Measurements from ENCODE around the gene SDC3. TPM values are rescaled to one million over a fixed set of nuclear protein-coding genes. Genes with fewer than 3 reads are reported as not detected.
A peak's percentile ranks its signal among the peaks of the same experiment; 100 is the strongest.

Gene SDC3
- total and polyA plus RNA-seq, 2 donors (not counting 1 experiment from before 2014, with no cell fraction given): 13.7 to 32.9 TPM

GRCh38 chr1:30901798-30902581 lies 6.6 kb downstream of the SDC3 start:
- H3K4me2 ChIP-seq (ENCODE audit: extremely low read depth, insufficient read depth, low read length): no peak overlapping the region
- TF ChIP-seq EZH2 (IDR thresholded peaks at IDR 0.05; ENCODE audit: low read length, missing control alignments): no peak
- TF ChIP-seq CTCF (conservative IDR thresholded peaks at IDR 0.05 in 1 of 2, IDR thresholded peaks at IDR 0.05 in 1 of 2; ENCODE audit: low read depth in 1 of 2, low read length in 2 of 2): no peak
- peak in 1 of 2 donors; percentile 27 for DNase-seq (ENCODE audit: low read depth in 2 of 2)
- H2AFZ ChIP-seq (ENCODE audit: low read length): no peak overlapping the region
- peak overlapping the region; percentile 54 for H3K27ac ChIP-seq (ENCODE audit: insufficient read depth, low read length)
- H3K27me3 ChIP-seq (ENCODE audit: control insufficient read depth, insufficient read depth, low read length): no peaks in the 10 kb centered on the region
- H3K79me2 ChIP-seq (ENCODE audit: control insufficient read depth, insufficient read depth, low read length): no peaks in the 10 kb centered on the region
- H3K36me3 ChIP-seq (ENCODE audit: control insufficient read depth, insufficient read depth, low read length): peaks cover 2% of the 10 kb centered on the region
- H4K20me1 ChIP-seq (ENCODE audit: control insufficient read depth, extremely low read depth, insufficient read depth, low read length): no peaks in the 10 kb centered on the region
- no peak overlapping the region for H3K9ac ChIP-seq (ENCODE audit: insufficient read depth, low read length)
- peaks cover 19% of the 10 kb centered on the region for H3K4me1 ChIP-seq (ENCODE audit: control insufficient read depth, extremely low read depth, insufficient read depth, low read length)
- no peak overlapping the region for H3K4me3 ChIP-seq (replicated peaks in 1 of 4; ENCODE audit: control extremely low read depth in 1 of 4, insufficient read depth in 1 of 4, low read depth in 3 of 4, low read length in 4 of 4)
- no peaks in the 10 kb centered on the region for H3K9me3 ChIP-seq (ENCODE audit: control insufficient read depth, insufficient read depth, low read depth, low read length)

- H4K20me1 ChIP-seq (ENCODE audit: control insufficient read depth, extremely low read depth, insufficient read depth, low read length): no peaks in the 10 kb centered on the region
- peaks cover 19% of the 10 kb centered on the region for H3K4me1 ChIP-seq (ENCODE audit: control insufficient read depth, extremely low read depth, insufficient read depth, low read length)
- H3K4me2 ChIP-seq (ENCODE audit: extremely low read depth, insufficient read depth, low read length): no peak overlapping the region
- no peak for DNase-seq (ENCODE audit: low read depth in 2 of 2)
- no peak overlapping the region for H3K9ac ChIP-seq (ENCODE audit: insufficient read depth, low read length)
- H3K27me3 ChIP-seq (ENCODE audit: control insufficient read depth, insufficient read depth, low read length): no peaks in the 10 kb centered on the region
- H3K79me2 ChIP-seq (ENCODE audit: control insufficient read depth, insufficient read depth, low read length): no peaks in the 10 kb centered on the region
- H2AFZ ChIP-seq (ENCODE audit: low read length): no peak overlapping the region
- H3K4me3 ChIP-seq (replicated peaks in 1 of 4; ENCODE audit: control extremely low read depth in 1 of 4, insufficient read depth in 1 of 4, low read depth in 3 of 4, low read length in 4 of 4): no peak overlapping the region
- H3K27ac ChIP-seq (ENCODE audit: insufficient read depth, low read length): no peak overlapping the region
- H3K9me3 ChIP-seq (ENCODE audit: control insufficient read depth, insufficient read depth, low read depth, low read length): no peaks in the 10 kb centered on the region
- TF ChIP-seq EZH2 (IDR thresholded peaks at IDR 0.05; ENCODE audit: low read length, missing control alignments) (no peak), CTCF (conservative IDR thresholded peaks at IDR 0.05 in 1 of 2, IDR thresholded peaks at IDR 0.05 in 1 of 2; ENCODE audit: low read depth in 1 of 2, low read length in 2 of 2) (no peak)
- peaks cover 2% of the 10 kb centered on the region for H3K36me3 ChIP-seq (ENCODE audit: control insufficient read depth, insufficient read depth, low read length)
Measured at GRCh38 chr1:30900931-30901560, 7.5 kb downstream of the SDC3 start.

GRCh38 chr1:30900486-30900885 lies 8.1 kb downstream of the SDC3 start:
- peaks cover 2% of the 10 kb centered on the region for H3K36me3 ChIP-seq (ENCODE audit: control insufficient read depth, insufficient read depth, low read length)
- H3K9me3 ChIP-seq (ENCODE audit: control insufficient read depth, insufficient read depth, low read depth, low read length): no peaks in the 10 kb centered on the region
- no peaks in the 10 kb centered on the region for H3K79me2 ChIP-seq (ENCODE audit: control insufficient read depth, insufficient read depth, low read length)
- no peak for DNase-seq (ENCODE audit: low read depth in 2 of 2)
- no peak overlapping the region for H3K4me3 ChIP-seq (replicated peaks in 1 of 4; ENCODE audit: control extremely low read depth in 1 of 4, insufficient read depth in 1 of 4, low read depth in 3 of 4, low read length in 4 of 4)
- H3K9ac ChIP-seq (ENCODE audit: insufficient read depth, low read length): no peak overlapping the region
- no peak overlapping the region for H2AFZ ChIP-seq (ENCODE audit: low read length)
- H4K20me1 ChIP-seq (ENCODE audit: control insufficient read depth, extremely low read depth, insufficient read depth, low read length): no peaks in the 10 kb centered on the region
- no peak overlapping the region for H3K4me2 ChIP-seq (ENCODE audit: extremely low read depth, insufficient read depth, low read length)
- TF ChIP-seq EZH2 (IDR thresholded peaks at IDR 0.05; ENCODE audit: low read length, missing control alignments): no peak
- no peak for TF ChIP-seq CTCF (conservative IDR thresholded peaks at IDR 0.05 in 1 of 2, IDR thresholded peaks at IDR 0.05 in 1 of 2; ENCODE audit: low read depth in 1 of 2, low read length in 2 of 2)
- peaks cover 19% of the 10 kb centered on the region for H3K4me1 ChIP-seq (ENCODE audit: control insufficient read depth, extremely low read depth, insufficient read depth, low read length)
- no peaks in the 10 kb centered on the region for H3K27me3 ChIP-seq (ENCODE audit: control insufficient read depth, insufficient read depth, low read length)
- no peak overlapping the region for H3K27ac ChIP-seq (ENCODE audit: insufficient read depth, low read length)

Measured in fibroblast of lung (primary cell).